NT2/D1 (cell line): ENCODE results near the gene MAN1A2.

Experiments used
- SUZ12 ChIP-seq: IDR thresholded peaks from 2 replicates; pipeline ENCODE4 v1.6.1; 2011; ENCODE audit not compliant: insufficient read length, insufficient read depth; ENCODE audit errors: extremely low read depth
- YY1 ChIP-seq: IDR thresholded peaks from 2 replicates; pipeline ENCODE4 v1.6.1; 2011; ENCODE audit not compliant: insufficient read length, insufficient read depth
- ZNF274 ChIP-seq: IDR thresholded peaks from 2 replicates; pipeline ENCODE4 v1.6.1; 2011; ENCODE audit warnings: mild to moderate bottlenecking, low read depth, low read length

- no peak for TF ChIP-seq YY1
- TF ChIP-seq SUZ12: no peak
- no peak for TF ChIP-seq ZNF274
Observed at GRCh38 chr1:117574161-117574835, 207.0 kb downstream of the MAN1A2 start.
